CD4-positive, alpha-beta memory T cell (primary cell): Measurements from ENCODE around the gene SLC39A11. TPM values are rescaled to one million over a fixed set of nuclear protein-coding genes. Genes with fewer than 3 reads are reported as not detected.
"Not testable (repeated sequence)": the region's sequence is repeated elsewhere in the genome, so short reads cannot be mapped to it uniquely, and the experiment has no call there.

Source experiments
- CTCF ChIA-PET: fragments of 350-600 bp; sonication (Branson Sonifier 250); formaldehyde crosslinking; loops from one replicate; lab custom pipeline; 2021; ENCODE audit warnings: inconsistent platforms; ENCODE audit not compliant: partially characterized antibody; lab: Charles Lee
- POLR2A ChIA-PET: fragments of 350-600 bp; sonication (Branson Sonifier 250); formaldehyde crosslinking; loops from one replicate; lab custom pipeline; 2021; ENCODE audit not compliant: partially characterized antibody; lab: Charles Lee
- DNase-seq, 5 donors: peaks; one replicate each; pipeline versions ENCODE4 v3.0.0 to v3.0.0-alpha.2; 2020 to 2022; ENCODE audit warnings: mixed read lengths in 1 of 5
- H3K27ac ChIP-seq: one replicate; pipeline ENCODE4 v1.7.0; 2013; ENCODE audit warnings: low read depth, low read length
- H3K27me3 ChIP-seq: 2 replicates; pipeline ENCODE4 v1.7.0; 2013; ENCODE audit warnings: mild to moderate bottlenecking, low read length, moderate library complexity; ENCODE audit not compliant: insufficient read depth
- H3K36me3 ChIP-seq: 2 replicates; pipeline ENCODE4 v1.7.0; 2013; ENCODE audit warnings: mild to moderate bottlenecking, low read length, moderate library complexity; ENCODE audit not compliant: insufficient read depth
- H3K4me1 ChIP-seq: 2 replicates; pipeline ENCODE4 v1.7.0; 2013; ENCODE audit warnings: mild to moderate bottlenecking, low read length, moderate library complexity; ENCODE audit not compliant: insufficient read depth
- H3K4me3 ChIP-seq, 2 donors: one replicate each; pipeline ENCODE4 v1.7.0; 2013; ENCODE audit warnings: low read length in 2 of 2, mild to moderate bottlenecking in 1 of 2
- H3K9me3 ChIP-seq, 2 donors: one replicate each; pipeline ENCODE4 v1.7.0; 2013; ENCODE audit warnings: low read length in 2 of 2, control low read depth in 1 of 2; ENCODE audit not compliant: control insufficient read depth in 1 of 2
- H3K27ac Mint-ChIP-seq, 7 donors: one replicate each; pipeline ENCODE4 v1.8.0; 2020 to 2021; ENCODE audit warnings: mixed read lengths in 7 of 7, mild to moderate bottlenecking in 6 of 7, inconsistent platforms in 3 of 7, moderate library complexity in 3 of 7
- H3K27me3 Mint-ChIP-seq, 2 donors: one replicate each; pipeline ENCODE4 v1.8.0; 2020 to 2021; ENCODE audit warnings: mixed read lengths in 2 of 2
- H3K36me3 Mint-ChIP-seq, 2 donors: one replicate each; pipeline ENCODE4 v1.8.0; 2020 to 2021; ENCODE audit warnings: mixed read lengths in 2 of 2, inconsistent platforms in 1 of 2, mild to moderate bottlenecking in 1 of 2
- H3K4me1 Mint-ChIP-seq, 4 donors: one replicate each; pipeline ENCODE4 v1.8.0; 2020 to 2021; ENCODE audit warnings: mixed read lengths in 4 of 4, mild to moderate bottlenecking in 1 of 4
- H3K4me3 Mint-ChIP-seq, 8 donors: one replicate each; pipeline ENCODE4 v1.8.0; 2020 to 2021; ENCODE audit warnings: mixed read lengths in 8 of 8, mild to moderate bottlenecking in 7 of 8, moderate library complexity in 6 of 8, inconsistent platforms in 3 of 8
- H3K9me3 Mint-ChIP-seq, 8 donors: one replicate each; pipeline ENCODE4 v1.8.0; 2020 to 2021; ENCODE audit warnings: mixed read lengths in 8 of 8, mild to moderate bottlenecking in 5 of 8, inconsistent platforms in 3 of 8, moderate library complexity in 1 of 8
- intact Hi-C: fragments of 100-400 bp; cut with micrococcal nuclease; formaldehyde crosslinking; loops from one replicate; pipeline ENCODE4 v1.15.1; 2023
- polyA plus RNA-seq, 2 donors: library from polyadenylated mRNA; unstranded; fragments of 300-500 nt; fragmentation: Illumina TruSeq; gene quantifications; one replicate each; pipeline ENCODE4 v1.2.3, GENCODE V29; 2021
- total RNA-seq, 2 experiments: library from RNA; stranded (reverse); gene quantifications; one replicate each; pipeline ENCODE4 v1.2.3, GENCODE V29; 2021

The SLC39A11 gene
- total and polyA plus RNA-seq, 4 experiments from 2014 or later: 15.9 to 23.7 (median 20.4) TPM

GRCh38 chr17:72832306-72832705, 260.2 kb downstream of the SLC39A11 start:
- no peaks in the 10 kb centered on the region for H3K36me3 ChIP-seq
- peaks cover 46 to 57% of the 10 kb centered on the region in 2 donors for H3K36me3 Mint-ChIP-seq
- intact Hi-C loops: no loop called here

GRCh38 chr17:72829883-72830282, 262.6 kb downstream of the SLC39A11 start:
- Histone ChIP-seq H3K27me3 (no peaks in the 10 kb centered on the region), H3K4me1 (no peaks in the 10 kb centered on the region), H3K36me3 (no peaks in the 10 kb centered on the region), H3K4me3 (no peak overlapping the region), H3K9me3 (peaks cover 4 to 6% of the 10 kb centered on the region in 2 donors), H3K27ac (no peak overlapping the region)
- Mint-ChIP-seq H3K36me3 (peaks cover 56 to 67% of the 10 kb centered on the region in 2 donors), H3K27ac (peak overlapping the region in 1 of 7 donors; percentile 53), H3K9me3 (peaks cover 0 to 32% (median 19%) of the 10 kb centered on the region in 8 donors), H3K4me3 (no peak overlapping the region), H3K4me1 (peaks cover 0 to 2% (median 0%) of the 10 kb centered on the region in 4 donors), H3K27me3 (no peaks in the 10 kb centered on the region)
- ChIA-PET POLR2A (no interaction called here), CTCF (no interaction called here)
- no peak for DNase-seq
- intact Hi-C loops: no loop called here

More at GRCh38 chr17:72832306-72832705, 260.2 kb downstream of the SLC39A11 start:
- Histone ChIP-seq H3K27me3 (no peaks in the 10 kb centered on the region), H3K27ac (no peak overlapping the region), H3K4me3 (no peak overlapping the region), H3K9me3 (no peaks in the 10 kb centered on the region), H3K4me1 (no peaks in the 10 kb centered on the region)
- no peak overlapping the region for H3K4me3 Mint-ChIP-seq
- DNase-seq: no peak
- peaks cover 0 to 9% (median 2%) of the 10 kb centered on the region in 8 donors for H3K9me3 Mint-ChIP-seq
- peaks cover 0 to 2% (median 0%) of the 10 kb centered on the region in 4 donors for H3K4me1 Mint-ChIP-seq
- ChIA-PET CTCF (interaction anchor here (0.9 kb wide), 1 partner anchor 106 kb away, joined by 3 read pairs; no protein-coding TSS in a partner anchor), POLR2A (no interaction called here)
- H3K27me3 Mint-ChIP-seq: no peaks in the 10 kb centered on the region
- H3K27ac Mint-ChIP-seq: no peak overlapping the region

- intact Hi-C loops: no loop called here
- no peak overlapping the region for H3K27ac Mint-ChIP-seq
- H3K36me3 Mint-ChIP-seq: peaks cover 69 to 83% of the 10 kb centered on the region in 2 donors
- peaks cover 0 to 2% (median 0%) of the 10 kb centered on the region in 4 donors for H3K4me1 Mint-ChIP-seq
- ChIA-PET POLR2A (no interaction called here), CTCF (no interaction called here)
- Histone ChIP-seq H3K4me1 (no peaks in the 10 kb centered on the region), H3K27ac (no peak overlapping the region), H3K9me3 (peaks cover 4 to 9% of the 10 kb centered on the region in 2 donors), H3K36me3 (no peaks in the 10 kb centered on the region), H3K27me3 (no peaks in the 10 kb centered on the region), H3K4me3 (no peak overlapping the region)
- no peak overlapping the region for H3K4me3 Mint-ChIP-seq
- DNase-seq: no peak
- no peaks in the 10 kb centered on the region for H3K27me3 Mint-ChIP-seq
- peaks cover 0 to 41% (median 26%) of the 10 kb centered on the region in 8 donors for H3K9me3 Mint-ChIP-seq
These were observed 265.9 kb downstream of the SLC39A11 start for GRCh38 chr17:72826602-72827001.

GRCh38 chr17:72826059-72826458, 266.4 kb downstream of the SLC39A11 start:
- H3K4me3 Mint-ChIP-seq, DNase-seq, H3K4me1 Mint-ChIP-seq, CTCF ChIA-PET, H3K36me3 ChIP-seq, H3K27me3 ChIP-seq, H3K4me1 ChIP-seq, intact Hi-C loops, H3K27ac ChIP-seq, POLR2A ChIA-PET, H3K4me3 ChIP-seq, H3K27me3 Mint-ChIP-seq, H3K9me3 ChIP-seq: not testable (repeated sequence)
- peaks cover 68 to 80% of the 10 kb centered on the region in 2 donors for H3K36me3 Mint-ChIP-seq
- peaks cover 0 to 41% (median 26%) of the 10 kb centered on the region in 8 donors for H3K9me3 Mint-ChIP-seq
- H3K27ac Mint-ChIP-seq: peak overlapping the region in 1 of 7 donors; percentile 43

- Mint-ChIP-seq H3K4me1 (peaks cover 0 to 2% (median 0%) of the 10 kb centered on the region in 4 donors), H3K36me3 (peaks cover 65 to 76% of the 10 kb centered on the region in 2 donors), H3K9me3 (peaks cover 0 to 41% (median 26%) of the 10 kb centered on the region in 8 donors), H3K27ac (no peak overlapping the region), H3K27me3 (no peaks in the 10 kb centered on the region), H3K4me3 (no peak overlapping the region)
- H3K27me3 ChIP-seq: no peaks in the 10 kb centered on the region
- no peak for DNase-seq
- intact Hi-C loops: no loop called here
- ChIA-PET CTCF (no interaction called here), POLR2A (no interaction called here)
- H3K27ac ChIP-seq: no peak overlapping the region
- no peak overlapping the region for H3K4me3 ChIP-seq
- H3K4me1 ChIP-seq: no peaks in the 10 kb centered on the region
- no peaks in the 10 kb centered on the region for H3K36me3 ChIP-seq
- peaks cover 4 to 9% of the 10 kb centered on the region in 2 donors for H3K9me3 ChIP-seq
These were observed 267.3 kb downstream of the SLC39A11 start for GRCh38 chr17:72825218-72825617.

GRCh38 chr17:72824267-72824666, 268.2 kb downstream of the SLC39A11 start:
- DNase-seq, H3K4me1 Mint-ChIP-seq, H3K27me3 ChIP-seq, H3K27ac ChIP-seq, H3K9me3 ChIP-seq, H3K4me3 ChIP-seq, H3K27me3 Mint-ChIP-seq, intact Hi-C loops, POLR2A ChIA-PET, CTCF ChIA-PET, H3K4me1 ChIP-seq, H3K4me3 Mint-ChIP-seq, H3K36me3 ChIP-seq: not testable (repeated sequence)
- Mint-ChIP-seq H3K27ac (peak overlapping the region in 1 of 7 donors; percentile 18), H3K36me3 (peaks cover 60 to 76% of the 10 kb centered on the region in 2 donors), H3K9me3 (peaks cover 0 to 41% (median 27%) of the 10 kb centered on the region in 8 donors)

- Mint-ChIP-seq H3K4me1 (no peaks in the 10 kb centered on the region), H3K4me3 (no peak overlapping the region), H3K36me3 (peaks cover 63 to 75% of the 10 kb centered on the region in 2 donors), H3K9me3 (peaks cover 0 to 34% (median 26%) of the 10 kb centered on the region in 8 donors), H3K27ac (no peak overlapping the region), H3K27me3 (no peaks in the 10 kb centered on the region)
- DNase-seq: no peak
- Histone ChIP-seq H3K9me3 (peaks cover 4 to 9% of the 10 kb centered on the region in 2 donors), H3K4me3 (no peak overlapping the region), H3K4me1 (no peaks in the 10 kb centered on the region), H3K36me3 (no peaks in the 10 kb centered on the region), H3K27ac (no peak overlapping the region), H3K27me3 (no peaks in the 10 kb centered on the region)
- ChIA-PET POLR2A (no interaction called here), CTCF (no interaction called here)
- intact Hi-C loops: no loop called here
These were observed 270.0 kb downstream of the SLC39A11 start for GRCh38 chr17:72822358-72823023.
